H1 (cell line): ENCODE measurements around the gene PACS1. TPM values are rescaled to one million over a fixed set of nuclear protein-coding genes. Genes with fewer than 3 reads are reported as not detected.

Experiments used
- ATF3 ChIP-seq: IDR thresholded peaks from 2 replicates; pipeline ENCODE4 v1.6.1; 2011; ENCODE audit warnings: low read depth, mild to moderate bottlenecking, low read length; ENCODE audit not compliant: insufficient read depth
- BACH1 ChIP-seq: IDR thresholded peaks from 2 replicates; pipeline ENCODE4 v1.6.1; 2012; ENCODE audit warnings: low read length, improper control_type of control experiment
- CBX8 ChIP-seq: fragments of 300-800, 300-1000 bp; sonication (generic); IDR thresholded peaks from 2 replicates; pipeline ENCODE4 v1.7.1; 2016; ENCODE audit warnings: low read depth, low read length, borderline replicate concordance
- CHD7 ChIP-seq: fragments of 300-600 bp; sonication (generic); IDR thresholded peaks from 2 replicates; pipeline ENCODE4 v1.7.1; 2012; ENCODE audit warnings: low read length, moderate library complexity, mild to moderate bottlenecking, inconsistent platforms; ENCODE audit not compliant: insufficient replicate concordance
- CTCF ChIP-seq, 3 experiments: IDR thresholded peaks; 1 replicate in 2 of 3; 2 replicates in 1 of 3; pipeline versions ENCODE4 v1.5.1 to v1.6.1; 2011; ENCODE audit warnings: low read length in 3 of 3, mild to moderate bottlenecking in 3 of 3, inconsistent platforms in 2 of 3, low read depth in 1 of 3, moderate library complexity in 1 of 3; ENCODE audit not compliant: insufficient read depth in 1 of 3; ENCODE audit errors: control extremely low read depth in 1 of 3
- RFX5 ChIP-seq: IDR thresholded peaks from 2 replicates; pipeline ENCODE4 v1.6.1; 2011; ENCODE audit warnings: low read depth, low read length, improper control_type of control experiment, borderline replicate concordance
- SIX5 ChIP-seq: IDR thresholded peaks from 2 replicates; pipeline ENCODE4 v1.6.1; 2011; ENCODE audit warnings: mild to moderate bottlenecking, low read depth, low read length
- TBP ChIP-seq: IDR thresholded peaks from 2 replicates; pipeline ENCODE4 v1.6.1; 2011; ENCODE audit warnings: low read depth, low read length, improper control_type of control experiment
- polyA plus RNA-seq, 7 experiments: library from polyadenylated mRNA; depleted of rRNA in 3 of 7; stranded (reverse) in 5 of 7; unstranded in 2 of 7; fragments of >200 nt in 5 of 7; fragments of 200-250 nt in 2 of 7; gene quantifications; 1 replicate in 5 of 7; 2 replicates in 1 of 7; 4 replicates in 1 of 7; pipeline versions ENCODE4 v1.2.1 to v1.2.3, GENCODE V29; 2011 to 2013; ENCODE audit warnings: missing spikeins in 2 of 7, mixed read lengths in 2 of 7
- total RNA-seq: library from RNA; stranded (reverse); fragmentation: NEBNext Ultra II Directional; extraction: Animal tissue kit (Norgen Biotek cat#: 25700); gene quantifications from 2 replicates; pipeline ENCODE4 v1.2.1, GENCODE V29; 2021

The PACS1 gene
- total and polyA plus RNA-seq, 2 of the 8 experiments (the other 6 are each of a cell fraction or from before 2014, with no cell fraction given): 11.5 to 36.0 TPM

DNA sequence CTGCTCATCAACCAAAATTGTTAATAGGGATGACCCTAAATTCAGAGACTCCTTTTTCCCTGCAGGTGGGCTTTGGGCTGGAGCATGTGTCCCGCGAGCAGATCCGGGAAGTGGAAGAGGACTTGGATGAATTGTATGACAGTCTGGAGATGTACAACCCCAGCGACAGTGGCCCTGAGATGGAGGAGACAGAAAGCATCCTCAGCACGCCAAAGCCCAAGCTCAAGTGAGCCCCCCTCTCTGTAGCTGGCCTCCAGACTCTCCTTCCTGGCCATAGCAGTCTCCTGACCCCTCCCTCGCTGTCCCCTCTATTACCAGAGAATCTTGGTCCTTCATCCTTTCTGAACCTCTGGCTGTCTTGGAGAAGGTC lies 150.5 kb downstream of the PACS1 start (continued):
- TF ChIP-seq CHD7: no peak
- TF ChIP-seq CTCF (IDR thresholded peaks at IDR 0.05; ENCODE audit: control extremely low read depth in 1 of 3, insufficient read depth in 1 of 3, low read depth in 1 of 3, low read length in 3 of 3): no peak
- no peak for TF ChIP-seq CBX8
- no peak for TF ChIP-seq RFX5
- no peak for TF ChIP-seq TBP
- TF ChIP-seq ATF3: no peak
- no peak for TF ChIP-seq BACH1
- no peak for TF ChIP-seq SIX5
